H1 (cell line): ENCODE data around the gene CD1D. TPM values are rescaled to one million over a fixed set of nuclear protein-coding genes. Genes with fewer than 3 reads are reported as not detected.

Experiments used
- polyA plus RNA-seq, 7 experiments: library from polyadenylated mRNA; depleted of rRNA in 3 of 7; stranded (reverse) in 5 of 7; unstranded in 2 of 7; fragments of >200 nt in 5 of 7; fragments of 200-250 nt in 2 of 7; gene quantifications; 1 replicate in 5 of 7; 2 replicates in 1 of 7; 4 replicates in 1 of 7; pipeline versions ENCODE4 v1.2.1 to v1.2.3, GENCODE V29; 2011 to 2013; ENCODE audit warnings: missing spikeins in 2 of 7, mixed read lengths in 2 of 7
- total RNA-seq: library from RNA; stranded (reverse); fragmentation: NEBNext Ultra II Directional; extraction: Animal tissue kit (Norgen Biotek cat#: 25700); gene quantifications from 2 replicates; pipeline ENCODE4 v1.2.1, GENCODE V29; 2021

CD1D gene
- total and polyA plus RNA-seq, 2 of the 8 experiments (the other 6 are each of a cell fraction or from before 2014, with no cell fraction given) = 1.1 to 1.6 TPM

Other genes starting within 250 kb of the CD1D start
- 39.0 and 41.8 TPM in 2 replicates for gene KIRREL1, start 187.2 kb upstream of the CD1D start, total RNA-seq
- 14.2 and 22.9 TPM in 2 replicates for gene KIRREL1, start 187.2 kb upstream of the CD1D start, polyA plus RNA-seq (2011; rRNA removed)
- gene CD1A, start 73.5 kb downstream of the CD1D start, total RNA-seq = not detected in 2 replicates
- gene CD1A, start 73.5 kb downstream of the CD1D start, polyA plus RNA-seq (2011; rRNA removed) = not detected in 2 replicates
- 0.27 and 0.35 TPM in 2 replicates for gene CD1C, start 109.0 kb downstream of the CD1D start, total RNA-seq
- 0.06 TPM in 2 replicates for gene CD1C, start 109.0 kb downstream of the CD1D start, polyA plus RNA-seq (2011; rRNA removed)
- not detected in 2 replicates for gene CD1B, start 150.6 kb downstream of the CD1D start, total RNA-seq
- gene CD1B, start 150.6 kb downstream of the CD1D start, polyA plus RNA-seq (2011; rRNA removed) = not detected in 2 replicates
- gene CD1E, start 173.0 kb downstream of the CD1D start, total RNA-seq = not detected in 2 replicates
- not detected in 2 replicates for gene CD1E, start 173.0 kb downstream of the CD1D start, polyA plus RNA-seq (2011; rRNA removed)
- not detected in 2 replicates for gene OR10T2, start 218.6 kb downstream of the CD1D start, total RNA-seq
- not detected in 2 replicates for gene OR10T2, start 218.6 kb downstream of the CD1D start, polyA plus RNA-seq (2011; rRNA removed)
- not detected in 2 replicates for gene OR10K2, start 245.3 kb downstream of the CD1D start, total RNA-seq
- gene OR10K2, start 245.3 kb downstream of the CD1D start, polyA plus RNA-seq (2011; rRNA removed) = not detected in 2 replicates